Measurements from ENCODE around the gene HES5. TPM values are rescaled to one million over a fixed set of nuclear protein-coding genes. Genes with fewer than 3 reads are reported as not detected.
A peak's percentile ranks its signal among the peaks of the same experiment; 100 is the strongest.

HES5 gene
- total and polyA plus RNA-seq, 2 of the 13 experiments (the other 11 are each of a cell fraction or from before 2014, with no cell fraction given) = not detected

GRCh38 chr1:2546515-2547209, 16.6 kb upstream of the HES5 start (continued):
- TF ChIP-seq ZNF446 (CRISPR knock-in tag; IDR thresholded peaks at IDR 0.05) = peak; percentile 91; the same call in 1 of the 2 replicates
- TF ChIP-seq ZFYVE20 (CRISPR knock-in tag; IDR thresholded peaks at IDR 0.05; ENCODE audit: borderline replicate concordance, low read depth) = no peak
- TF ChIP-seq ZBTB46 (CRISPR knock-in tag; IDR thresholded peaks at IDR 0.05; ENCODE audit: borderline replicate concordance) = no peak
- TF ChIP-seq, protein P1, sequence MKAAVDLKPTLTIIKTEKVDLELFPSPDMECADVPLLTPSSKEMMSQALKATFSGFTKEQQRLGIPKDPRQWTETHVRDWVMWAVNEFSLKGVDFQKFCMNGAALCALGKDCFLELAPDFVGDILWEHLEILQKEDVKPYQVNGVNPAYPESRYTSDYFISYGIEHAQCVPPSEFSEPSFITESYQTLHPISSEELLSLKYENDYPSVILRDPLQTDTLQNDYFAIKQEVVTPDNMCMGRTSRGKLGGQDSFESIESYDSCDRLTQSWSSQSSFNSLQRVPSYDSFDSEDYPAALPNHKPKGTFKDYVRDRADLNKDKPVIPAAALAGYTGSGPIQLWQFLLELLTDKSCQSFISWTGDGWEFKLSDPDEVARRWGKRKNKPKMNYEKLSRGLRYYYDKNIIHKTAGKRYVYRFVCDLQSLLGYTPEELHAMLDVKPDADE (CRISPR knock-in tag; IDR thresholded peaks at IDR 0.05) = no peak
- no peak; the same call in 1 of the 2 replicates for TF ChIP-seq MYC (CRISPR knock-in tag; IDR thresholded peaks at IDR 0.05; ENCODE audit: borderline replicate concordance)
- TF ChIP-seq SAP130 (CRISPR knock-in tag; IDR thresholded peaks at IDR 0.05; ENCODE audit: low read depth) = peak; percentile 56; the same call in 1 of the 2 replicates
- TF ChIP-seq EED (CRISPR knock-in tag; IDR thresholded peaks at IDR 0.05) = no peak
- TF ChIP-seq ZNF772 (CRISPR knock-in tag; IDR thresholded peaks at IDR 0.05) = no peak
- TF ChIP-seq ZNF335 (CRISPR knock-in tag; IDR thresholded peaks at IDR 0.05) = no peak
- TF ChIP-seq, protein P2, sequence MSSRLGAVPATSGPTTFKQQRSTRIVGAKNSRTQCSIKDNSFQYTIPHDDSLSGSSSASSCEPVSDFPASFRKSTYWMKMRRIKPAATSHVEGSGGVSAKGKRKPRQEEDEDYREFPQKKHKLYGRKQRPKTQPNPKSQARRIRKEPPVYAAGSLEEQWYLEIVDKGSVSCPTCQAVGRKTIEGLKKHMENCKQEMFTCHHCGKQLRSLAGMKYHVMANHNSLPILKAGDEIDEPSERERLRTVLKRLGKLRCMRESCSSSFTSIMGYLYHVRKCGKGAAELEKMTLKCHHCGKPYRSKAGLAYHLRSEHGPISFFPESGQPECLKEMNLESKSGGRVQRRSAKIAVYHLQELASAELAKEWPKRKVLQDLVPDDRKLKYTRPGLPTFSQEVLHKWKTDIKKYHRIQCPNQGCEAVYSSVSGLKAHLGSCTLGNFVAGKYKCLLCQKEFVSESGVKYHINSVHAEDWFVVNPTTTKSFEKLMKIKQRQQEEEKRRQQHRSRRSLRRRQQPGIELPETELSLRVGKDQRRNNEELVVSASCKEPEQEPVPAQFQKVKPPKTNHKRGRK (CRISPR knock-in tag; IDR thresholded peaks at IDR 0.05) = no peak
- no peak for TF ChIP-seq SOX5 (CRISPR knock-in tag; IDR thresholded peaks at IDR 0.05; ENCODE audit: borderline replicate concordance)
- TF ChIP-seq HCFC1 (IDR thresholded peaks at IDR 0.05; ENCODE audit: low read depth, low read length) = no peak
- no peak for TF ChIP-seq ARNT (IDR thresholded peaks at IDR 0.05)
- 0 out of 2 replicates have a peak, but pooled peaks have one; percentile 30 for TF ChIP-seq ZNF792 (CRISPR knock-in tag; IDR thresholded peaks at IDR 0.05)
- 0 out of 2 replicates have a peak, but pooled peaks have one; percentile 48 for TF ChIP-seq SRY (CRISPR knock-in tag; IDR thresholded peaks at IDR 0.05)
- TF ChIP-seq TP53 (CRISPR knock-in tag; conservative IDR thresholded peaks at IDR 0.05) = no peak
- no peak for TF ChIP-seq ZNF253 (CRISPR knock-in tag; IDR thresholded peaks at IDR 0.05; ENCODE audit: borderline replicate concordance)
- 0 out of 2 replicates have a peak, but pooled peaks have one; percentile 8 for TF ChIP-seq HDAC2 (CRISPR knock-in tag; IDR thresholded peaks at IDR 0.05)
- TF ChIP-seq HNF1A (IDR thresholded peaks at IDR 0.05; ENCODE audit: low read depth) = no peak
- TF ChIP-seq HNF1A (CRISPR knock-in tag; IDR thresholded peaks at IDR 0.05; ENCODE audit: borderline replicate concordance) = no peak
- 0 out of 2 replicates have a peak, but pooled peaks have one; percentile 10 for TF ChIP-seq ZSCAN21 (CRISPR knock-in tag; IDR thresholded peaks at IDR 0.05; ENCODE audit: borderline replicate concordance)
- no peak; the same call in 1 of the 2 replicates for TF ChIP-seq SPEN (CRISPR knock-in tag; IDR thresholded peaks at IDR 0.05; ENCODE audit: low read depth)
- TF ChIP-seq ZNF556 (CRISPR knock-in tag; IDR thresholded peaks at IDR 0.05; ENCODE audit: borderline replicate concordance) = peak; percentile 57

Measured in HepG2 (cell line).